Liver (tissue), 9 donors: ENCODE measurements around the gene CELF2. TPM values are rescaled to one million over a fixed set of nuclear protein-coding genes. Genes with fewer than 3 reads are reported as not detected.

Experiments used
- DNase-seq: peaks from one replicate; pipeline ENCODE4 v3.0.0-alpha.2; 2017; ENCODE audit warnings: low spot score
- H3K27ac ChIP-seq, 2 donors: one replicate each; pipeline ENCODE4 v1.7.0; 2013; ENCODE audit warnings: inconsistent platforms in 2 of 2, low read length in 2 of 2, control low read depth in 1 of 2, low read depth in 1 of 2, mild to moderate bottlenecking in 1 of 2
- H3K27me3 ChIP-seq, 4 donors: one replicate each; pipeline versions ENCODE4 v1.6.1 to v1.7.0; 2013; ENCODE audit warnings: low read length in 3 of 4, inconsistent platforms in 1 of 4, mild to moderate bottlenecking in 1 of 4, moderate library complexity in 1 of 4; ENCODE audit not compliant: control insufficient read depth in 4 of 4, insufficient read depth in 4 of 4
- H3K36me3 ChIP-seq, 4 donors: one replicate each; pipeline versions ENCODE4 v1.6.1 to v1.7.0; 2013; ENCODE audit warnings: low read length in 3 of 4, mild to moderate bottlenecking in 3 of 4, low read depth in 1 of 4, moderate library complexity in 1 of 4; ENCODE audit not compliant: control insufficient read depth in 4 of 4, insufficient read depth in 3 of 4
- H3K4me1 ChIP-seq, 4 donors: one replicate each; pipeline versions ENCODE4 v1.6.1 to v1.7.0; 2013; ENCODE audit warnings: low read length in 3 of 4, mild to moderate bottlenecking in 3 of 4, moderate library complexity in 1 of 4; ENCODE audit not compliant: control insufficient read depth in 4 of 4, insufficient read depth in 4 of 4
- H3K4me3 ChIP-seq, 3 donors: one replicate each; pipeline versions ENCODE4 v1.6.1 to v1.7.0; 2013; ENCODE audit warnings: low read length in 3 of 3, control low read depth in 1 of 3, low read depth in 1 of 3, mild to moderate bottlenecking in 1 of 3
- H3K9ac ChIP-seq, 2 donors: one replicate each; pipeline ENCODE4 v1.7.0; 2013; ENCODE audit warnings: low read length in 2 of 2, mild to moderate bottlenecking in 2 of 2, moderate library complexity in 2 of 2, control low read depth in 1 of 2, low read depth in 1 of 2
- H3K9me3 ChIP-seq, 4 donors: one replicate each; pipeline versions ENCODE4 v1.6.1 to v1.7.0; 2013; ENCODE audit warnings: low read length in 3 of 4; ENCODE audit not compliant: control insufficient read depth in 4 of 4
- EGR1 ChIP-seq, 2 donors: IDR thresholded peaks; 2 replicates each; pipeline ENCODE4 v1.6.1; 2016 to 2018; ENCODE audit warnings: antibody characterized with exemption in 2 of 2, low read depth in 2 of 2
- FOXA1 ChIP-seq: IDR thresholded peaks from 2 replicates; pipeline ENCODE4 v1.6.1; 2016; ENCODE audit warnings: antibody characterized with exemption
- FOXA2 ChIP-seq: IDR thresholded peaks from 2 replicates; pipeline ENCODE4 v1.6.1; 2016; ENCODE audit warnings: antibody characterized with exemption
- GABPA ChIP-seq, 2 donors: IDR thresholded peaks in 1 of 2; conservative IDR thresholded peaks in 1 of 2; 2 replicates each; pipeline ENCODE4 v1.6.1; 2016; ENCODE audit warnings: antibody characterized with exemption in 2 of 2, mild to moderate bottlenecking in 1 of 2, moderate library complexity in 1 of 2
- HNF4A ChIP-seq, 2 donors: conservative IDR thresholded peaks; 2 replicates each; pipeline ENCODE4 v1.6.1; 2016; ENCODE audit warnings: antibody characterized with exemption in 2 of 2, mild to moderate bottlenecking in 2 of 2
- JUND ChIP-seq, 2 donors: IDR thresholded peaks; 2 replicates each; pipeline ENCODE4 v1.6.1; 2016; ENCODE audit warnings: antibody characterized with exemption in 2 of 2
- NR2F2 ChIP-seq: IDR thresholded peaks from 2 replicates; pipeline ENCODE4 v1.6.1; 2016; ENCODE audit warnings: antibody characterized with exemption
- RXRA ChIP-seq, 2 donors: IDR thresholded peaks; 2 replicates each; pipeline ENCODE4 v1.6.1; 2017 to 2018; ENCODE audit warnings: antibody characterized with exemption in 2 of 2, mild to moderate bottlenecking in 1 of 2
- SP1 ChIP-seq: IDR thresholded peaks from 2 replicates; pipeline ENCODE4 v1.6.1; 2018; ENCODE audit warnings: antibody characterized with exemption, mild to moderate bottlenecking
- TAF1 ChIP-seq: conservative IDR thresholded peaks from 2 replicates; pipeline ENCODE4 v1.6.1; 2016; ENCODE audit warnings: antibody characterized with exemption, mild to moderate bottlenecking
- WGBS: extraction: QIAGEN DNeasy Blood & Tissue Kit; methylation state at CpG from one replicate; pipeline ENCODE4 v1.1.7; 2013; 5-methylcytosine and 5-hydroxymethylcytosine counted together
- polyA plus RNA-seq, 2 donors: library from polyadenylated mRNA; stranded (reverse) in 1 of 2; unstranded in 1 of 2; fragments of 200-250 nt in 1 of 2; fragments of >200 nt in 1 of 2; fragmentation: Nextera tagmentation in 1 of 2; extraction: Ambion mirVana in 1 of 2; gene quantifications; one replicate each; pipeline versions ENCODE4 v1.2.1 to v1.2.3, GENCODE V29; 2013 to 2015
- total RNA-seq, 2 donors: library from RNA; depleted of rRNA; stranded (reverse); fragments of >200 nt; gene quantifications; one replicate each; pipeline ENCODE4 v1.2.3, GENCODE V29; 2014
- TF ChIP-seq, protein P1 (sequence below): fragments of 150-350 bp; IDR thresholded peaks from 2 replicates; pipeline ENCODE4 v1.5.1; 2017; ENCODE audit warnings: improper control_type of control experiment, low read depth, low read length; ENCODE audit not compliant: missing input control
- TF ChIP-seq, protein P2 (sequence below): IDR thresholded peaks from 2 replicates; pipeline ENCODE4 v1.6.1; 2016; ENCODE audit warnings: antibody characterized with exemption
- TF ChIP-seq, protein P3 (sequence below): IDR thresholded peaks from 2 replicates; pipeline ENCODE4 v1.6.1; 2016; ENCODE audit warnings: antibody characterized with exemption
- TF ChIP-seq, protein P4 (sequence below): IDR thresholded peaks from 2 replicates; pipeline ENCODE4 v1.6.1; 2016; ENCODE audit warnings: antibody characterized with exemption, mild to moderate bottlenecking
- donor health status: healthy.
- donor health status: healthy.
- donor health status: healthy.
- donor health status: healthy.
- donor health status: healthy.

CELF2 gene
- total and polyA plus RNA-seq, 4 donors = 1.4 to 8.5 (median 5.6) TPM

DNA sequence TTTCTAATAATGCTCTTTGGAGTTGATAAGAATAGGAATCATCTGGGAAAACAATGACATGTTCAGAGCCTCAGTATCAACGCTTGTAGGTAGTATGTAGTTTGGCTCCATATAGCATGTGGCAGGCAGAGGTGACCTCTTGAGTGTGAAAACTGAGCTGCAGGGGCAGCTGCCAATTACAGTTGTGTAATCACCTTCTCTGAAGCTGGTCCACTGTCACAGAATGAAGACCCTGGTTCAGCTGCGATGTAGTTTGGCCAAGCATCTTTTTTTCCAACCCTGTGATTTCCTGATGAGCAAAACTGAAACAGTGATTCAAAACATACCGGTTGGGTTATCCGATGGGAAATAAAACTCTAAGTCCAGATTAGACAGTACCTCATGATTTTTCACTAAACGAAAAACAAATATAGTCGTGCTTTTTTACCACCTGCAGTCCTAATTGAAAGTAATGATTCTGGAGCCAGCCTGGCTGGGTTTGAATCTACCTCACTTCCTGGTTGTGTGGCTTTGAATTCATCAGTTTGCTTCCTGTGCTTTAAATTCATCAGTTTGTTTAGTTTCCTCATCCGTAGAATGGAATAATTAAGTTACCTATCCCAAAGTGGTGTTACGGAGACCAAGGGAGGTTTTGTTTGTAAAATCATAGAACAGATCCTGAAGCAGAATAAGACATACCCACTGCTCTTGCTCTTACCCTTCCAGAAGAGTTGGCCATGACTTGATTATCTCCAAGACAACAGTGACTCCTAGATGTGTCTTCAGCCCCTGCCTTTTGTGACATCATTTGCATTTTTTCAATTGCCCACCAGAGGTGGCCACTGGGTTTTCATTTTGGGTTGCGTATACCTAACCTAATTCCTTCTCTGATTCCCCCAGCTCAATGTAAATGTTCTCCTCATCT, 87.4 kb downstream of the CELF2 start:
- TF ChIP-seq EGR1 (IDR thresholded peaks at IDR 0.05; ENCODE audit: low read depth in 2 of 2) (no peak), HNF4A (conservative IDR thresholded peaks at IDR 0.05) (no peak), GABPA (IDR thresholded peaks at IDR 0.05 in 1 of 2, conservative IDR thresholded peaks at IDR 0.05 in 1 of 2) (no peak), FOXA2 (no peak), TAF1 (no peak), FOXA1 (no peak), NR2F2 (no peak), SP1 (no peak), JUND (IDR thresholded peaks at IDR 0.05) (no peak)
- TF ChIP-seq, protein P1, sequence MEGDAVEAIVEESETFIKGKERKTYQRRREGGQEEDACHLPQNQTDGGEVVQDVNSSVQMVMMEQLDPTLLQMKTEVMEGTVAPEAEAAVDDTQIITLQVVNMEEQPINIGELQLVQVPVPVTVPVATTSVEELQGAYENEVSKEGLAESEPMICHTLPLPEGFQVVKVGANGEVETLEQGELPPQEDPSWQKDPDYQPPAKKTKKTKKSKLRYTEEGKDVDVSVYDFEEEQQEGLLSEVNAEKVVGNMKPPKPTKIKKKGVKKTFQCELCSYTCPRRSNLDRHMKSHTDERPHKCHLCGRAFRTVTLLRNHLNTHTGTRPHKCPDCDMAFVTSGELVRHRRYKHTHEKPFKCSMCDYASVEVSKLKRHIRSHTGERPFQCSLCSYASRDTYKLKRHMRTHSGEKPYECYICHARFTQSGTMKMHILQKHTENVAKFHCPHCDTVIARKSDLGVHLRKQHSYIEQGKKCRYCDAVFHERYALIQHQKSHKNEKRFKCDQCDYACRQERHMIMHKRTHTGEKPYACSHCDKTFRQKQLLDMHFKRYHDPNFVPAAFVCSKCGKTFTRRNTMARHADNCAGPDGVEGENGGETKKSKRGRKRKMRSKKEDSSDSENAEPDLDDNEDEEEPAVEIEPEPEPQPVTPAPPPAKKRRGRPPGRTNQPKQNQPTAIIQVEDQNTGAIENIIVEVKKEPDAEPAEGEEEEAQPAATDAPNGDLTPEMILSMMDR = no peak
- TF ChIP-seq, protein P2, sequence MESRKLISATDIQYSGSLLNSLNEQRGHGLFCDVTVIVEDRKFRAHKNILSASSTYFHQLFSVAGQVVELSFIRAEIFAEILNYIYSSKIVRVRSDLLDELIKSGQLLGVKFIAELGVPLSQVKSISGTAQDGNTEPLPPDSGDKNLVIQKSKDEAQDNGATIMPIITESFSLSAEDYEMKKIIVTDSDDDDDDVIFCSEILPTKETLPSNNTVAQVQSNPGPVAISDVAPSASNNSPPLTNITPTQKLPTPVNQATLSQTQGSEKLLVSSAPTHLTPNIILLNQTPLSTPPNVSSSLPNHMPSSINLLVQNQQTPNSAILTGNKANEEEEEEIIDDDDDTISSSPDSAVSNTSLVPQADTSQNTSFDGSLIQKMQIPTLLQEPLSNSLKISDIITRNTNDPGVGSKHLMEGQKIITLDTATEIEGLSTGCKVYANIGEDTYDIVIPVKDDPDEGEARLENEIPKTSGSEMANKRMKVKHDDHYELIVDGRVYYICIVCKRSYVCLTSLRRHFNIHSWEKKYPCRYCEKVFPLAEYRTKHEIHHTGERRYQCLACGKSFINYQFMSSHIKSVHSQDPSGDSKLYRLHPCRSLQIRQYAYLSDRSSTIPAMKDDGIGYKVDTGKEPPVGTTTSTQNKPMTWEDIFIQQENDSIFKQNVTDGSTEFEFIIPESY = no peak
- TF ChIP-seq, protein P3, sequence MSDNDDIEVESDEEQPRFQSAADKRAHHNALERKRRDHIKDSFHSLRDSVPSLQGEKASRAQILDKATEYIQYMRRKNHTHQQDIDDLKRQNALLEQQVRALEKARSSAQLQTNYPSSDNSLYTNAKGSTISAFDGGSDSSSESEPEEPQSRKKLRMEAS = no peak
- TF ChIP-seq, protein P4, sequence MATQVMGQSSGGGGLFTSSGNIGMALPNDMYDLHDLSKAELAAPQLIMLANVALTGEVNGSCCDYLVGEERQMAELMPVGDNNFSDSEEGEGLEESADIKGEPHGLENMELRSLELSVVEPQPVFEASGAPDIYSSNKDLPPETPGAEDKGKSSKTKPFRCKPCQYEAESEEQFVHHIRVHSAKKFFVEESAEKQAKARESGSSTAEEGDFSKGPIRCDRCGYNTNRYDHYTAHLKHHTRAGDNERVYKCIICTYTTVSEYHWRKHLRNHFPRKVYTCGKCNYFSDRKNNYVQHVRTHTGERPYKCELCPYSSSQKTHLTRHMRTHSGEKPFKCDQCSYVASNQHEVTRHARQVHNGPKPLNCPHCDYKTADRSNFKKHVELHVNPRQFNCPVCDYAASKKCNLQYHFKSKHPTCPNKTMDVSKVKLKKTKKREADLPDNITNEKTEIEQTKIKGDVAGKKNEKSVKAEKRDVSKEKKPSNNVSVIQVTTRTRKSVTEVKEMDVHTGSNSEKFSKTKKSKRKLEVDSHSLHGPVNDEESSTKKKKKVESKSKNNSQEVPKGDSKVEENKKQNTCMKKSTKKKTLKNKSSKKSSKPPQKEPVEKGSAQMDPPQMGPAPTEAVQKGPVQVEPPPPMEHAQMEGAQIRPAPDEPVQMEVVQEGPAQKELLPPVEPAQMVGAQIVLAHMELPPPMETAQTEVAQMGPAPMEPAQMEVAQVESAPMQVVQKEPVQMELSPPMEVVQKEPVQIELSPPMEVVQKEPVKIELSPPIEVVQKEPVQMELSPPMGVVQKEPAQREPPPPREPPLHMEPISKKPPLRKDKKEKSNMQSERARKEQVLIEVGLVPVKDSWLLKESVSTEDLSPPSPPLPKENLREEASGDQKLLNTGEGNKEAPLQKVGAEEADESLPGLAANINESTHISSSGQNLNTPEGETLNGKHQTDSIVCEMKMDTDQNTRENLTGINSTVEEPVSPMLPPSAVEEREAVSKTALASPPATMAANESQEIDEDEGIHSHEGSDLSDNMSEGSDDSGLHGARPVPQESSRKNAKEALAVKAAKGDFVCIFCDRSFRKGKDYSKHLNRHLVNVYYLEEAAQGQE = no peak
- no peaks in the 10 kb centered on the region for H3K27me3 ChIP-seq
- H3K9me3 ChIP-seq = no peaks in the 10 kb centered on the region
- DNase-seq = no peak
- H3K36me3 ChIP-seq = no peaks in the 10 kb centered on the region
- H3K4me3 ChIP-seq = no peak overlapping the region
- H3K9ac ChIP-seq = no peak overlapping the region
- H3K4me1 ChIP-seq = no peaks in the 10 kb centered on the region
- no peak overlapping the region for H3K27ac ChIP-seq
- WGBS = 91% methylated on average over 9 of the region's 9 CpGs

DNA sequence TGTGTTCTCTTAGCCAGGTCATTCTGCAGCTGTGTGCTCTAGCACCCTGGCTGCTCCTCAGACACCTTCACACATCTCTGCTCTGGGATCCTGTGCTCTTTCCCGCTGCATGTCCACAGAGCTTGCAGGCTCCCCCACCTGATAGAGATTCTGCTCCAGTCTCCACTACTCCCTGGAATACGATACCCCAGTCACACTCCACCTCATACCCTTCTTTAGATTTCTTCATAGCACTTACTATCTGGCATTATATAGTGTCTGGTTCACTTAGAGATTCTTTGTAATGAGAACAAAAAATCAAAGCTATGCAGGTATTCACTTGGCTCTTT, 88.0 kb downstream of the CELF2 start:
- H3K9ac ChIP-seq = no peak overlapping the region
- H3K4me1 ChIP-seq = no peaks in the 10 kb centered on the region
- no peak overlapping the region for H3K27ac ChIP-seq
- no peak overlapping the region for H3K4me3 ChIP-seq
- WGBS = 83% methylated on average over 2 of the region's 2 CpGs
- DNase-seq = no peak
- no peaks in the 10 kb centered on the region for H3K36me3 ChIP-seq
- TF ChIP-seq RXRA (IDR thresholded peaks at IDR 0.05) (no peak), SP1 (no peak), EGR1 (IDR thresholded peaks at IDR 0.05; ENCODE audit: low read depth in 2 of 2) (no peak), FOXA1 (no peak)
- no peaks in the 10 kb centered on the region for H3K27me3 ChIP-seq
- H3K9me3 ChIP-seq = no peaks in the 10 kb centered on the region
